Measurements from ENCODE around the gene ISLR2. TPM values are rescaled to one million over a fixed set of nuclear protein-coding genes. Genes with fewer than 3 reads are reported as not detected.

The ISLR2 gene, protein sequence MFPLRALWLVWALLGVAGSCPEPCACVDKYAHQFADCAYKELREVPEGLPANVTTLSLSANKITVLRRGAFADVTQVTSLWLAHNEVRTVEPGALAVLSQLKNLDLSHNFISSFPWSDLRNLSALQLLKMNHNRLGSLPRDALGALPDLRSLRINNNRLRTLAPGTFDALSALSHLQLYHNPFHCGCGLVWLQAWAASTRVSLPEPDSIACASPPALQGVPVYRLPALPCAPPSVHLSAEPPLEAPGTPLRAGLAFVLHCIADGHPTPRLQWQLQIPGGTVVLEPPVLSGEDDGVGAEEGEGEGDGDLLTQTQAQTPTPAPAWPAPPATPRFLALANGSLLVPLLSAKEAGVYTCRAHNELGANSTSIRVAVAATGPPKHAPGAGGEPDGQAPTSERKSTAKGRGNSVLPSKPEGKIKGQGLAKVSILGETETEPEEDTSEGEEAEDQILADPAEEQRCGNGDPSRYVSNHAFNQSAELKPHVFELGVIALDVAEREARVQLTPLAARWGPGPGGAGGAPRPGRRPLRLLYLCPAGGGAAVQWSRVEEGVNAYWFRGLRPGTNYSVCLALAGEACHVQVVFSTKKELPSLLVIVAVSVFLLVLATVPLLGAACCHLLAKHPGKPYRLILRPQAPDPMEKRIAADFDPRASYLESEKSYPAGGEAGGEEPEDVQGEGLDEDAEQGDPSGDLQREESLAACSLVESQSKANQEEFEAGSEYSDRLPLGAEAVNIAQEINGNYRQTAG
- 0.07 to 0.28 TPM (median 0.26 TPM) in 5 replicates for total RNA-seq (2022; extraction: Qiagen RNA extraction; ENCODE audit: low read depth)

DNA sequence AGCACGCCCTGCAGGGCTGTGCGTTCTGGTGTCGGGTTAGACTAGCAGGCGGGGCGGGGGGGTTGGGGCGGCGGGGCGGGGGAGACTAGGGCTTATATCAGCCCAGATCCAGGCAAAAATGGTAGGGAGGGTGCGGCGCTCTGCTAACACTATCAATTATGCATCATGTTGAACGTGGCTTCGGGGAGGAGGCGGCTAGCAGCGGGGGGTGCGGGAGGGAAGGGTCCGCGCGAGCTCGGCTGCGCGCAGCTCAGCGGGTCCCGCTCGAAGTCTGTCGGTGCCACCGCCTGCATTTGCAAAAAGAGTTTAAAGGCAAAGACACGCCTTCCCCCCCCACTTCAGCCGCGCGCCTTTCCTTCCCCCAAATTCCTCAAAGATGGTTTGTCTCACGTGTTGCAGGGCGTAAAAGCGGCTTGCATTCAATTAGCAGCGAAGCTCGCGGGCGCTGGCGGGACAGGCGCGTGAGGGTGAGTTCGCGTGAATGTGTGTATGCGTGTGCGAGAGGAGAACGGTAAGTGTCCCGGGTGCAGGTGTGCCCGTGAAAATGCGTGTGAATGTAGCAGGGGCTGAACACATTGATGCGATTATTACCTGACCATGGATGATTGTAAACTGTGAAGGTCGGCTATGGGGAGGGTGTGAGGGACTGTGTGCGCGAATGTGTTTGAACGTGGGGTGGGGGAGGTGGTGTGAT lies at the start of gene ISLR2:
Gene ISLR2 (plus strand): TSS at position 432 of the 694 bp plus-strand sequence. CDS start 2,169 bp downstream, outside the sequence.

DNA sequence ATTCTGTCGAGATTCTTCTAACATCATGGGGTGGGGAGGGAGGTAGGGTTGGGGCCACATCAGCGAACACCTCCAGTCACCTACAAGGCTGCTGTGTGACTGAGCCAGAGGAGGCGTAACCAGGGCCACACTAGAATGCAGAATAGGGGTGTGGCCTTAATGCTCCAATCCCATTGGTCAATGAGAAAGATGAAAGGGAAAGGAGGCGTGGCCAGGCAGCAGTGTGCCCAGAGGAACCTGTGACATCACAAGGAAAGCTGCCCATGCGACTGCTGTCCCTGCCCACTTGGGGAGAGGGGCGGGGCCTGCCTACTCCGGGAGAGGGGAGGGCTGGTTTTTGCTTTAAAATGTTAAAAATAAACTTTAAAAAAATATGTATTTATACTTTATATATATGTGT lies 47.9 kb upstream of the ISLR2 start, which contains the start of gene GOLGA6A:
Gene GOLGA6A (minus strand): TSS at position 101 of the 400 bp plus-strand sequence. CDS start 41 bp downstream, at position 60.

DNA sequence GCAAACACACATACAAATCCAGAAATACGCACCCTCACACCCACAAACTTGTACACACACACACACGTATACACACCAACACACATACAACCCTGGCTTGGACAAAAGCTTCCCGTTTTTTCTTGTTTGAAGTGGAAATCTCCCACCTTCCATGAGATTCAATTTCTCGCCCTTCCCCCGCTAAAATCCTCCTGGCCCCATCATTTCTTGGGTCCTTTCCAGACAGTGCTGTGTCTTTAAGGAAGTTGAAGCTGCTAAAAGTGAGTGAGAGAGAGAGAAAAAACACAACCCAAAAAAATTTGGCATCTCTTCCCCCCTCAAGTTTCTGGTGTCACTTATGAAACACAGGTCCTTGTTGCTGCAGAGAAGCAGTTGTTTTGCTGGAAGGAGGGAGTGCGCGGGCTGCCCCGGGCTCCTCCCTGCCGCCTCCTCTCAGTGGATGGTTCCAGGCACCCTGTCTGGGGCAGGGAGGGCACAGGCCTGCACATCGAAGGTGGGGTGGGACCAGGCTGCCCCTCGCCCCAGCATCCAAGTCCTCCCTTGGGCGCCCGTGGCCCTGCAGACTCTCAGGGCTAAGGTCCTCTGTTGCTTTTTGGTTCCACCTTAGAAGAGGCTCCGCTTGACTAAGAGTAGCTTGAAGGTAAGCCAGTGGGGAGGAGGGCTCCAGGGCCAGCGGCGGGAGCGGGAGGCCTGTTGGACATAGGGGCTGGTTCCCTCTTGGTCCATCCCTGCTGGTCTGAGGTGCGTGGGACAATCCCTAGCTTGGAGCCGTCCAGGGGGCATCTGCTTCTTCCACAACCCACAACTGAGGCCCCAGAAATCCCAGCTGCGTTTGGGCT lies 43.2 kb downstream of the ISLR2 start, which contains the start of gene ISLR:
Gene ISLR (plus strand): TSS at position 331 of the 839 bp plus-strand sequence. CDS start 1,149 bp downstream, outside the sequence.

Other genes starting within 250 kb of the ISLR2 start
- gene LOXL1, start 204.1 kb upstream of the ISLR2 start, total RNA-seq (2022; extraction: Qiagen RNA extraction; ENCODE audit: low read depth): 0.41 to 0.95 TPM (median 0.67 TPM) in 5 replicates
- 9.5 to 13.3 TPM (median 11.8 TPM) in 5 replicates for gene STOML1, start 138.3 kb upstream of the ISLR2 start, total RNA-seq (2022; extraction: Qiagen RNA extraction; ENCODE audit: low read depth)
- gene PML, start 135.9 kb upstream of the ISLR2 start, total RNA-seq (2022; extraction: Qiagen RNA extraction; ENCODE audit: low read depth): 12.4 to 18.0 TPM (median 15.8 TPM) in 5 replicates
- gene GOLGA6A, start 48.0 kb upstream of the ISLR2 start, total RNA-seq (2022; extraction: Qiagen RNA extraction; ENCODE audit: low read depth): 0.06 to 0.16 TPM (median 0.09 TPM) in 5 replicates
- 0.33 to 0.60 TPM (median 0.43 TPM) in 5 replicates for gene ISLR, start 43.1 kb downstream of the ISLR2 start, total RNA-seq (2022; extraction: Qiagen RNA extraction; ENCODE audit: low read depth)
- gene STRA6, start 72.2 kb downstream of the ISLR2 start, total RNA-seq (2022; extraction: Qiagen RNA extraction; ENCODE audit: low read depth): 63.1 to 94.6 TPM (median 85.2 TPM) in 5 replicates
- gene CCDC33, start 105.7 kb downstream of the ISLR2 start, total RNA-seq (2022; extraction: Qiagen RNA extraction; ENCODE audit: low read depth): 8.0 to 9.7 TPM (median 8.7 TPM) in 5 replicates
- gene CYP11A1, start 237.1 kb downstream of the ISLR2 start, total RNA-seq (2022; extraction: Qiagen RNA extraction; ENCODE audit: low read depth): not detected in 5 replicates

Measured in A549 treated with GW870086 at 1 μM for 4 hours (cell line).